COR-L47 (cell line): ENCODE results near the gene TTBK1.
A peak's percentile ranks its signal among the peaks of the same experiment; 100 is the strongest.

ENCODE experiments used
- DNase-seq: peaks from one replicate; lab custom pipeline; 2025; lab: John Stamatoyannopoulos, UW

TTBK1 gene

DNA sequence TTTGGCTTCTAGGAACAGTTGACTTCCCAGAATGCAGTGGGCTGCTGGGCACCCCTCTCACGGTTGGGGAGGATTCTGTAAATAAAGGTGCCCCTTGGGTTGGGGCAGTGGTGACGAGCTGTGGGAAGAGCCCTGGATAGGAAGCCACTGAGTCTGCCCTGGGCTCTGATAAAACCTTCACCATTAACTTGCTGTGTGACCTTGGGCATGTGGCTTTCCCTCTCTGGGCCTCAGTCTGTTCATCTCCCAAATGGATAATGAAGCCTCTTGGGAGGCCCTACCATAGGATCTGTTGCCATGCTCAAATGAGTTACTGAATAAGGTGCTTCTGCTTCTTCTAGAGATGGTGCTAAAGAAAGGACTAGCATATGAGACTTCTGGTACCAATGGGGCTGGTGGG, 61.6 kb downstream of the TTBK1 start:
- DNase-seq, result no peak

DNA sequence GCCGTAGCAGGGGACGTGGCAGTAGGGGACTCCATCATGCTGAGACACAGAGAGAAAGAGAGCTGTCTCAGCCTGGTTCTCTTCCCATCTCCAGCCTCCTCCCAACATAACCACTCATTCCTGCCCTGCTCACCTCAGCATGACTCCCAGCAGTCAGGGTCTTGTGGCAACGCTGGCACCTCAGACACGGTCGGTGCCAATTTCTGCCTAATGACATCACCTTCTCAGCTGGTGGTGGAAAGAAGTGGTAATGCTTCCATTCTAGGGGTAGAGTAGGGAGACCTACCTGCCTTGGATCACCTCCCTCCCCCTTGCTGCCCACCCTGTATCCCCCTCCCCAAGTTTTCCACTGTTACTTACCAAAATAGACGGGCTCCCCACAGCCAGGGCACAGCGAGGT, 62.8 kb downstream of the TTBK1 start:
- no peak for DNase-seq

DNA sequence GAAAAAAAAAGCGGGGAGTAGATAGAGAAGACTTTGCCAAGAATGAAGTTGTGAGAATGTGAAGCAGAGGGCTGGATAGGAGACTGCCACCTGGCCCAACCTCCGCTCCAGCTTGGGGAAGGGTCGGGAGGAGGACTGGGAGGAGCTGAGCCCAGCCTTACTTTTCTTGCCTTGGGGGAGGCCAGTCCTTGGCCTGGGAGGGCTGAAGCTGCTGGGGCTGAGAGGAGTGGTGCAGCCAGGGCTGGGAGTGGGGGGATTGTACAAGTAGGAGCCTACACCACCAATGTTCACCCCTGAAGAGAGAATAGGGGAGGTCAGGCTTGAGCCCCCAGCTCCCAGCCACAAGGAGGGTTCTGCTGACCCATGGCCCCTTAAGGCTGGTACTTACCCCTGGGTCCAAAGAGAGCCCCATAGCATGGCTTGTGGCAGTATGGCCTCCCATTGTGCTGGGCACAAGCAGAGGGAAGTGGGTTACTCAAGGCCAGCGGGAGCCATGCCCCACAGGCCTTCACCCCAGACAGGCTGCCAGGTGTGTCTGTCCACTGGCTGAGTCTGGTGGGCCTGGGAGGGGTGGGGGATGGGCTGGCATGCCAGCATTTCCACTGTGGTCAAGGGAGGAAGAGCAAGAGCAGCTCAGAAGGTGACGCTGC, 64.3 kb downstream of the TTBK1 start:
- DNase-seq, result no peak

DNA sequence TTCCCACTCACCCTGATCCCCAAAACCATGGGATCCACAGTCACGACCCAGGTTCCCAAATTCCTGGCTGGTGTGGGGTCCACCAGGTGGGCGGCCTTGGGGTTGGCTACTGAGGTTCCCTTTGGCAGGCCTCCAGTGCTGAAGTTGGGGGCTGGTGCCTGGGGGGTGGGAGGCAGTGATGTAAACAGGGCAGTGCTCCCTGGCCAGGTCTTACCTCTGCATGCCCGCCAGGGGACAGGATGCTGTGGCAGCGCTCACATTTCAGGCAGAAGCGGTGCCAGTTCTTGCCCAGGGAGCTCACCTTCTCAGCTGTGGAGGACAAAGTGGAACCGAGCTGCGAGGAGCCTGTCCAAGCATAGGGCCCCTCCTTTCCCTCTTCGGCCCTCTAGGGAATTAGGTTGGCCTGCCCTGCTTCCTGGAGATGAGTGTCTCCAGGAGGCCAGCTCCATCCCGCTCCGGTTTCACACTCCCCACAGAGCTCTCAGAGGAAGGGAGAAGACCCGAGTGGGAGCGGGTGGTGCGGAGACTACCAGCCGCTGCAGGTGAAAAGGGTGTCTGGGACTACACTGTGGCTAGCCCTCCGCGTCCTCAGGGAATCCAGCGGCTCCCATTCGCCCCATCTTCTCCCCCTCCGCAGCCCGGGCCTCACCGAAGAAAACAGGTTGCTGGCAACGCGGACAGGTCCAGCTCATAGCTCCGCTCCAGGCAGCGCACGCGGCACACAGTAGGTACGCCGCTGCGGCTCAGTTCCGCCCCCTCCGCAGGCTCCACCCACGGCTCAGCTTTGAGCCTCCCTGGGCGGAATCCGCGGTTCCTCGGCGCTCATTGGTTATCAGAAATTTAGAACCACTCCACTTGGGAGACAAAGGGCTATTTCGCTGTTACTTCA, 65.1 kb downstream of the TTBK1 start, which contains the start of gene CRIP3:
TSS of gene CRIP3 (minus strand) at position 726 of the 889 bp plus-strand sequence. CDS start at position 692, 34 bp downstream.
- no peak for DNase-seq

DNA sequence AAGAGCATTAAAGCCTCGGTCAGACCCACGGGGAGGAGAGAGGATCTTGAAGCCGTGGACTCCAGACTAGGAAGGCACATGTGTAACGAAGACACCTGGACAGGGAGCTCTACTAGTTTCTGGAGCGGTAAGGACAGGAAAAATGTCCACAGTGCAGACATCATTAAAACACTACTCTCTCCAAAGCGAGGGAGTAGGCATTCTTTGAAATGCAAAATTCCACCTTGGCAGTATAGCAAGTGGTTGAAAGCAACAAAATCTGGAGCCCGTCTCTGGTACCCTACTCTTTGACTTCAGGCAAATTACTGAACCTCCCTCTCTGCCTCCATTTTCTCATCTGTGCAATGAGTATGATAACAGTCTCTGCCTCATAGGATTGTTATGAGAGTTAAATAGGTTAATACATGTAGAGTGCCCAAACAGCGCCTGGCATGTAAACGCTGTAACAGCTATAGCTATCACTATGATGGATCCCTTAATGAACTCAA, 65.8 kb downstream of the TTBK1 start:
- no peak for DNase-seq

DNA sequence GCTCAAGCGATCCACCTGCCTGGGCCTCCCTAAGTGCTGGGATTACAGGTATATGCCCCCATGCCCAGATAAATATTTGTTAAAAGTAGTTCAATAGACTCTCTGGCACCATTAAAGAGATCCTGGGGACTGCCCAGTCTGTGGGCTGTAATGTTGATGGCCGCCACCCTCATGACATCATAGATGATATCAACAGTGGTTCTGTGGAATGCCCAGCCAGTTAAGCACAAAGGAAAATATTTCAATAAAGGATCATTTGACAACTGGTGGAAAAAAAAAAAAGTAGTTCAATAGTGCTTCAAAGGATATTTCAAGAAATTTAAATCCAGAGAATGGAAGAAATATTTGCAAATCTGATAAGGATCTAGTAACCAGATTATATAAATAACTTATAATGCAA, 66.9 kb downstream of the TTBK1 start:
- no peak for DNase-seq

DNA sequence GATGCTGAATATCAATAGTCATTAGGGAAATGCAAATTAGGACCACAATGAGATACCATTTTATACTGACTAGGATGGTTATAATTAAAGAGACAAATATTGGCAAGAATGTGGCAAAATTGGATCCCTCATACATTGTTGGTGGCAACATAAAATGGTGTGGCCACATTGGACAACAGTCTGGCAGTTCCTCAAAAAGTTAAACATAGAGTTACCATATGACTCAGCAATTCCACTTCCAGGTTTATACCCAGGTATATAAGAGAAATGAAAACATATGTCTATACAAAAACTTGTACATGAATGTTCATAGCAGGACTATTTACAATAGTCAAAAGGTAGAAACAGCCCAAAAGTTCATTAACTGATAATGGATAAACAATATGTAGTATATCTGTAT, 67.3 kb downstream of the TTBK1 start:
- no peak for DNase-seq

DNA sequence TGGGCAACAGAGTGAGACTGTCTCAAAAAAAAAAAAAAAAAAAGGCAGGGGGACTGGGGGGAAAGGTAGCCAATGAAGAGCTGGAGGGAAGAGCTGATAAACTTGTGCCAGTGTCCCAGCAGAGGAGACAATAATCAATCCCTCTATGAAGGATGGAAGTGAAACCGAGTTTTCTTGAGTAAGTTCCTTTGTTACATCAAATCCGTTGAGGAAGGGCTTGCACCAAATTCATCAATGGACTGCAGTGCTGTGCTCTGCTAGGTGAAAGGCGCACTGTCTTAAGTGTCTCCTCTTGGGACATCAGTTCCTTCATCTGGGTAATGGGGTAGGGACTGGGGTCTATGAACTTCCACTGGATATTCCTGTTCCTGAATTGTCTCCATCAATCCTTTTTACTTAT, 68.4 kb downstream of the TTBK1 start:
- no peak for DNase-seq

DNA sequence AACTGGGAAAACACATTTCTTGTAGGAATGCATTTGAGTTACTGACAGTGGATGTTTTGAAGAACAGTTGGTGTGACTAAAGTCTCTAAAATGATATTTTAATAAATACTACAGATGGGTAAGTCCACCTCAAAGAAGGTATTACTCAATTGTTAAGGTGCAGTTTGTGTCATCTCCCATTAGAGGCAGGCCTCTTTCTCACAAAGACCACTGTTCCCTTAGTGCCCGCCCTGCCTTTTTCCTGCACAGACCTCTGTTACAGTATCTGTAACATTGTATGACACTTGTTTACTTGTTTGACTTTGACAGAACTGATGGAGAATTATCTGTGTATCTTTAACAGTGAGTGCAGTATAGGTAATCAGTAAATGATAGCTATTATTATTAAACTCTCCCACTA, 70.5 kb downstream of the TTBK1 start:
- no peak for DNase-seq

DNA sequence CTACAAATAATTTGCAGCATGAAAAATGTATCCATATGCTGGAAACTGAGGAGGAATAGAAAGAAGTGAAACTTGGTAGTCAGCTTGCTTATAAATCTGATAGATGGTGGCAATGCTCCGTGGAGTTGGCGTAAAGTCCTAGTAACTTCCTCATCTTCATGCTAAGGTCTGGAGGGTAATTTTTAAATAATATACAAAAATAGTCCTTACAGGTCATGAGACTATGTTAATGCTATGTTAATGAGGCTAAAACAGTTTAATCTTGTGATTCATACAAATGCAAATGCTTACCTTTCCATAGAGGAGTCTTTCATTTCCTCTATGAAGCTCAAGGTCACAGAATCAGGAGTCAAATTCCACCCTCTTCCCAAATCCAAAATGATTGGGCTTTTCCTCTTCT, 74.7 kb downstream of the TTBK1 start:
- DNase-seq, result no peak

DNA sequence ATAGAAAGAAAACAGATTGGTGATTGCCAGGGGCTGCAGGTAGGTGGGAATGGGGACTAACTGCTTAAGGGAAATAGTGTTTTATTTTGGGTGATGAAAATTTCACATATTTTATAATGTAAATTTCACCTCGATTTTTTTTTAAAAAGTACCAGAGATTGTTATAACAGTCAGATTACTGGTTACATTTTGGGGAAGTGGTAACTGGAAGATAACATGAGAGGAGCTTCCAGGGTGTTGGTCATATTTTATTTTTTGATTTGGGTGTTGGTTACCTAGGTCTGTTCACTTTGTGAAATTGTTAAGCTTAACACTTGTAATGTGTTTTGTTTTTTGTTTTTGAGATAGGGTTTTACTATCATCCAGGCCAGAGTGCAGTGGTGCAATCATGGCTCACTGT, 82.6 kb downstream of the TTBK1 start:
- no peak for DNase-seq

DNA sequence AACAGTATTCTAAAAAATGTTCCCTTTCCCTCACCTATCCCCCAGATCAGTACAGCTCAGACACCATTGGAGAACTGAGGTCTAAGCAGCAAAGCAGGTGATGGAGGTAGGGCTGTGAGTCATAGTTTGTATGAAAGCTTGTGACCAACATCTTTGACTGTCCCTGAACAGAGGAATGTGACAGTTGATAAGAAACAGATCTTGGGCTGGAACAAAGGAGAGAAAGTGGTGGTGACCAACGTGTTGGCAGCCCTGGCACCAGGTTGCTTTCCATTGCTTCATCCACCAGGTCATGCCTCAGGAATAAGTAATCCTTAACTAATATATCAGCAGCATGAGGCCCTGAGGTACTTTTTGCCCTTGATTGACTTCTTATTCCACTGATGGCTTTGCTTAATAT, 85.2 kb downstream of the TTBK1 start:
- no peak for DNase-seq

DNA sequence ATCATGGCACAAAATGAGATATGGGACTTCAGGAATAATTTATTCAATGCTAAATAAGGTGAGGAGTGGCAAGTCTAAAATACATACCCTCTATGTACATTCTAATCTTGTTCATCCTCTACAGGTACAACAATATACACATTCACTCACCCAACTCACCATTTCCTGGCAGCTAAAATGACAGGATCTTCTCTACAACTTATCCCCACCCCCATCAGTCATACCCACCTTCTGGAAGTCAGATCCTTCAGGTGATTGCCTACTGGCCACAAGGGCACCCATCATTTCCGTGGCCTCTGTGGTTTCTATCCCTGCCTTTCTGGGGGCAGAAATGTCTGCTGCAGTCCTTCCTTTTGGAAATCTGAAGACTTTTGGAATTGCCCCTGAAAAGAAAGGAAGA, 88.2 kb downstream of the TTBK1 start:
- DNase-seq, result no peak

DNA sequence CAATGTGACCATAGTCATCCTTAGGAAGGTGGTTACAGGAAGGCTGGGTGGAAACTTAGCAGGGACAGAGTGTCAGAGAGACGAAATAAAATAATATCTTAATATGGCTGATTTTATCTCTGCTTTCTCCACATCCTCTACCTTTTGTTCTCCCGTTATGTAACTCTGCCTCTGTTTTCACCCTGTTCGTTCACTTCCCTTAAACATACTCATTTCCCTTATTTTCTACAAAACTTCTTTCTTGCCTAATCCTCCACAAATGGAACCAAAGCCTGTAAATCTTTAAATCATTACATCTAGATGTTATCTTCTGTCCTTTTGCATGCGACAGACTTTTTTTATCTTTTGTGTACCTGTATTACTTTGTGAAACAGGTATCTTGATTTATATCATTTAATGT, 88.6 kb downstream of the TTBK1 start:
- DNase-seq, result no peak

DNA sequence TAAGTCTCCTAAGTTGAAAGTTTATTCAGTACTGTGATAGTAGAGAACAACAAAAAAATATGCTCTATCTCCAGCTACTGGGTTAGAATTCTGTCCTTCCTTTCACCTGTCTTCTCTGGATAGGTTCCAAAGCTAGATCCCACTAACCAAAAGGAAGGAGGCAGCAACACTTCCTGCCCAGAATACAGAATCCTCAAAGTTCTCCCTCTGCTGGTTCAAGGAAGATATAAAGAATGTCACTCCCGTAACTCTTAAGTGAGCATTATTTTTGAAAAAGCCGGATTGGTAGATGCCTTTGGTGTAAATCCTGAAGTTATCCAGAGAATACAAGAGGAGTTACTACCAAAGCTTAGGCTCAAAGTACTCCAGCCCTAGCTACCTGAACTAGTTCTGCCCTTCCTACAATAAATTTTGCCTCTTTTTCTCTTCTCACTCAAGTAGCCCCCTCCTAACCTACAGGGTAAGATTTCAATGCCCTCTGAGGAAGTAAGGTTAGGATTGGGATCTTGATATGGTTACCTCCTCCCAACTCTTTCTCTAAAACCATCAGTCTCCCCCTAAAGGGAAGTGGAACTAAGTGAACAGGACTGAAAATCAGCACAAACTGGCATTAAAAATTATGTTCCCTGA, 91.3 kb downstream of the TTBK1 start:
- DNase-seq, result peak; percentile 48

DNA sequence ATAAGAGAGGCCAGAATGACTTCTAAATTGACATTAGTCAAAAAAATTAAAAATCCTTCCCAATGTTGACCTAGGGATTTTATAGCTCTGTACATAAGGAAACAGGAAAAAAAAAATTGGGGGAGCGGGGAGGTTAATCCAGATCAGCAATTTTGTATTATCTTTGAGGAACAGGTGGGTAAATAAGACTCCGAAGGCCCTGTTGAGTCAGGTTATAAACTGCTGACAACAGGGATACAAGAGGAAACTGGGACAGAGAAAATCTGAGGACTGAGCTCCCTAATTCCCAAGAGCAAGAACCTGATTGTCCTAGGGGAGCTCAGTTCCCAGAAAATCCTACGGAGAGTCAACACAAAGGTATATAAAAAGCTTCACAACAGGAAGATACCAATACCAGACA, 92.2 kb downstream of the TTBK1 start:
- no peak for DNase-seq

DNA sequence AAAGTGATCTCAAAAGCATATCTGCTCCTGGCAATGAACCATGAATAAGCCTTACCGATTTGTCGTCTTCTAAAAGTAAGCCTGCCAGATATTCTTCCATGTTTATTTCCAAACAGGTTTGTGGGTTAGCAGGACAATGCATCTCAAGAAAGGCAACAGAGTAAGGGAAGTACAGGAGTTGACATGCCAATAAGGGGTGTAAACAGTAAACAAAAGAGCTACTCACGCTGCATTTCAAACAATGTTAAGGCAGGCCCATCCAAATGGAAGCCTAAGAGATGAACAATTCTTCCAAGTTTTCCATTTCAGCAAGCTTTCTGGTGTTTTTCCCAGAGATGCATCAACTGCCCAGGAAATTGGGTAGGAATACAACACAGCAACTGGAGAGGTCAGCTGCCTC, 93.1 kb downstream of the TTBK1 start:
- DNase-seq, result no peak
